ENCODE data around the gene GPR141. TPM values are rescaled to one million over a fixed set of nuclear protein-coding genes. Genes with fewer than 3 reads are reported as not detected.

Gene GPR141
- total RNA-seq, 1 experiment from 2014 or later = 1.8 TPM

Other genes with a start within 250 kb of the GPR141 start
- gene ELMO1, start 234.9 kb upstream of the GPR141 start, total RNA-seq (2021) = 17.8 to 19.4 TPM (median 17.9 TPM) in 3 replicates
- 1.0 to 2.3 TPM (median 1.5 TPM) in 3 replicates for gene NME8, start 164.8 kb downstream of the GPR141 start, total RNA-seq (2021)
- gene SFRP4, start 233.1 kb downstream of the GPR141 start, total RNA-seq (2021) = 0.07 to 0.24 TPM (median 0.09 TPM) in 3 replicates
- gene EPDR1, start 236.9 kb downstream of the GPR141 start, total RNA-seq (2021) = 6.3 to 7.4 TPM (median 6.7 TPM) in 3 replicates

All from WTC11 (cell line).